Activated CD8-positive, alpha-beta memory T cell treated with anti-CD3 and anti-CD28 coated beads, Interleukin-2, amount 50 U/mL, for 1 hour (primary cell): Measurements from ENCODE around the gene OPCML.

Experiments used
- DNase-seq: peaks from one replicate; pipeline ENCODE4 v3.0.0-alpha.2; 2020; ENCODE audit errors: extremely low read depth

The OPCML gene

DNA sequence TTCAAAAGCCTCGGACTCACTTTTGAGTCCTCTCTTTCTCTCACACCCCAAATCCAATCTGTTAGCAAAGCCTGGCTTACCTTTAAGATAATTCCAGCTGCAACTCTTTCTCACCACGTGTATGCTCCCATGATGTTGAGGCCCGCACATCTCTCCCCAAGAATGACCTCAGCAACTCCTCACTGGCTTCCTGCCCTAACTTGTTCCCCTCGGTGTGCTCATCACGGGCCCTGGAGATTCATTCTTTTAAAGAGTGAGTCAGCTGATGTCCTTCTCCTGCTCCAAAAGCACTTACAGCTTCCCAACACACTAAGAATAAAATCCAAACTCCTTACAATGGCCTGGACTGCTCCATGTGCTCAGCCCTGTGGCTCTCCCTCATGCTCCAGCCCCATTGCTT is 1041.3 kb downstream of the OPCML start:
- DNase-seq = no peak

DNA sequence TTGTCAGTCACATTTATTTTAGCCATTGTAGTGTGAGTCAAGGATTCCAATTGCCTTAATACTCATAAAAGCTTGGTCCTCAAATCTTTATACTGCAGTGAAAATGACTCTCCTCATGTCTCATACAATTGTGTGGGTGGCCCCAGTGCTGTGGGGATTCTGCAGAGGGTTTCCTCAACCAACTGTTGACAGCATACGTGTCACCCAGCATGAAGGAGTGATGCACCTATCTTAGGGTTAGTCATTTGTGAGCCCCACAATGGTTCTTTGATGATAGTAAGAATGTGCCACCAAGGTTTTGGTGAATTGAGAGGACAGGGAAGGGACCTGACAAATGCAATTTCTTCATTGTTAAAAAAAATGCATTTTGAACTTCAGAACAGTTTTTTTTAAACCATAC is 1046.2 kb downstream of the OPCML start:
- no peak for DNase-seq

DNA sequence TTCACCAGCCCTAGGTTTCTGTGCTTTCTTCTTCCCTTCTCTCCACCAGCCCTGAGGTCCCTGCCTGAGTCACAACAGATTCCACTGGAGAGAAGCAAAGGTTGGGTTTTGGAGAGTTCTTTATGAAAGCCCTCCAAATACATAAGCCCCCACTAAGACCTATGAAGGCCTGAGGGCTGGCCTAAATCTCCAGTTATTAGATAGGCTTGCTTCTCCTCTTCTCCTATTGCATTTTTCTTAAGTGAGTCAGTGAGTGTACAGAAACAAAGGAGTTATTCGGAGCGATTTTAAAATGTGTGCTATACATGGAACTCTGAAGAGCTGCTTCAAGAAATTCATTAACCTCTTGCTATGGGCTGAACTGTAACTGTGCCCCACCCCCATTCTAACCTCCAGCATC is 1057.3 kb downstream of the OPCML start:
- no peak for DNase-seq

DNA sequence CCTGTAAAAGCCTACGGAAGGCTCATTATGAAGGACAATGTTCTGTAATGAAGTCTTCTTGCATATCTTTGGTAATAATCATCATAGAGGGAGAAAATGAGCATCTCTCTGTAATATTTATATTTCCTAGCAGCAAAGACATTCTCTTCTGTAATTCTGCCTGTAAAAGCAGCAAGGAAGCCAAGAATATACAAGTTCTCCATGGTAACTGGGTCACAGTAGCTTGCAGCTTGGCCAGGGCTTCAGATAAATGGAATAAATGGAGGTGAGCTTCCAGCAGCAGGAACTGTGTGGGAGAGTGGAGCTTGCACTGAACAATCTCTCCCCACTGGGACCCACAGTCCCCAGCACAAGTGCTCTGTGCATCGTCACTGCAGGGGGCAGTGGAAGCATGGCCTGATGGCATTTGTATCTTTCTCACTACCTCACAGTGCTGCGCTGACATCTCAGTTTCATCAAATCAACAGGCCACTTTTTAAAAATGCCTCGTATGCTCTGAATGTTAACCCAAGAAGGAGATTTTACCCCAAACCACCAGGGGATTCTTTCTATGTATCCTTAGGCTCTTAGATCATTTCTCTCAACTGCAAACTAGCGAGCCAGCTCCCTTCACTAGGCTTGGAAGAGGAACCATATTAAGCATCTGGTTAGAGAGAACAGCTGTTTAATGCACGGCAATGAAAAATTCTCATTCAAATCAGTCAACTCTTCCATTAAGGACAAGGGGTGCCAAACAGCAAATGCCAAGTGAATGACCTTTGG is 1059.7 kb downstream of the OPCML start:
- DNase-seq = no peak

DNA sequence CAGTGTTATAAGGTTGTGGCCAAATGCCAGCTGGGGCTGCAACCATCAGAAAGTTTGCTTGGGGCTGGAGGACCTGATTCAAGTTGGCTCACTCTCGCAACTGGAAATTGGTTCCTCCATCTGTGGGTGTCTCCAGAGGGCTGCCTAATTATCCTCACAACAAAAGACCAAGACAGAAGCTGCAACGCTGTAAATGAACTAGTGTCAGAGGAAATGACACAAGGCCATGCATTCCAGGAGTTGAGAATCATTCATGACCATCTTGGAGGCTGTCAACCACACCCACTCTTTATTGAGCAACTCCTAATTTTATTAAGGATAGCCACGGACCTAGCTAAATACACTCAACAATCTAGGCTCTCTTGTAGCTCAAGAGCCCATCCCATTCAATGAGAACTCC is 1060.8 kb downstream of the OPCML start:
- DNase-seq = no peak

DNA sequence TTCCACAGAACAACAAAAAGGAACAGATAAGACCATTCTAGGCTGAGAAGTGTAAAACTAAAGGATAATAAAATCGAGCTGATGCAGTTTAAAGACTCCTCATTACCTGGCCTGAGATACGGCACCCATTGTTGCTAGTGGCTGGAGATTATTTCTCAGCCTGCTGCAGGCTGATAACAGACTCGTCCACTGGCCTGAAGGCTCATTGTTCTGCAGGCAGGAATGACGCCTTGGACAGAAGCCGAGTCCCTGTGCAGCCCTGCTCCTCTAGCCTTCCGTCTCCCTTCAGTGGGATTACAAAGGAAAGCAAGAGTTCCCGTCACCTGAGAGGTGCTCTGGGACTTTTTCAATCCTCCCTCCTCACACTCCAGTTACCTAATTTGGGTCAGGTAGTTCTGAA is 1065.3 kb downstream of the OPCML start:
- DNase-seq = no peak

DNA sequence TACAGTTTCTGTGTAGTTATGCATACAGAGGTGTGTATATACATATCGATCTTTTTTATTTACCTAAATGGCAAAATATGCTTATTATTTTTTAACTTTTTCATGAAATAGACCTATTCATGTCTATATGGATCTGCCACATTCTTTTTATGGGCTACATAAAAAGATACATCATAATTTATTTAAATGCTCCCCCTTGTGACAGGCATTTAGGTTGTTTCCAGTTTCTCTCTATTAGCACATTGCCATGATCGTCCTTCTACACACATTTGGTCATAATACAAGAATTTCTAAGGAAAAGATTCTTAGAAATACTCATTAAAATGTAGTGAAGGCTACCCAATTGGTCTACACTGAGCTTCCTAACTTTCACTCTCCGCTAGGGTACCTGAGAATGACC is 1067.4 kb downstream of the OPCML start:
- DNase-seq = no peak

DNA sequence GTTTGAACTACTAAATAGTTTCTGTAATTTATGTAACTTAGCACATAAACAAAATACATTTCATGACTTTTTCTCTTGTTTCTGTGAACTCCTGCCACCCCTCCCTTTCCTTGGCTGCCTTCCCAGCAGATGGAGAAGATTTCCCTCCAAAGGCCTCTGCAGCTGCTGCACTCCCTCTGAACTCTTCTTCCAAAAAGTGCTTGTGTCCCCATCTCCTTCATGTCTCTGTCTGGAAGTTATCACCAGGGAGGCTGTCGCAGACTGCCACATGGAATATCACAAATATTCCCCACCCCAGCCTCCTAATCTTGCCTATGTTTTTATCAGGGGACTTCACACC is 1068.3 kb downstream of the OPCML start:
- no peak for DNase-seq

DNA sequence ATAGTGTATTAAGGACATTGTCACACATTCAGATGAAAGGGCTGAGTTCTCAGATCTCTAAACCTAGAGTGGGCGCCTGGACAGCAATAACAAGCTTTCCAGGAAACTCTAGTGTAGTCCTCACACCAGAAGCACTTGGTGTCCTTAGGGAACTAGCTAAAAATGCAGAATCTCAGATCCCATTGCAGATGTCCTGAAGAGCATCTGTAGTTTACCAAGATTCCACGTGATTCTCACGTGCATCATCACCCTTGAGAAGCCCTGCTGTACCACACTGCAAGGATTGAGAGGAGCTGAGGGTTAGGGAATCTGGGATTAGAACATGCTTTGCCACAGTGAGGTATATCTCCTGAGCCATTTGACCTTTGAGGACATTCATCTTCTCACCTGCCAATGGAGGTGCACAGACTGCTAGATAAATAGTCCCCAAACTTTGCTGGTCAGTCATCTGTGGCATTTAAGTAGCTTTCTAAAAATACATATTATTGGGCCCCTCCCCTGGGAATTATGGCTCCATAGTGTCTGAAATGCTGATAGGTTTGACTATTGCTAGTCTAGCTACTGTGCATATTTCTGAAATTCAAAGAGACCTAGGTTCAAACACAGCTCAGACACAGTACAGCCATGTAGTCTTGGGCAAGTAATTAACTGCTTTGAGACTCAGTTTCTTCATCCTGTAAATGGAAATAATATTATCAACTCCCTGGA is 1068.9 kb downstream of the OPCML start:
- no peak for DNase-seq

DNA sequence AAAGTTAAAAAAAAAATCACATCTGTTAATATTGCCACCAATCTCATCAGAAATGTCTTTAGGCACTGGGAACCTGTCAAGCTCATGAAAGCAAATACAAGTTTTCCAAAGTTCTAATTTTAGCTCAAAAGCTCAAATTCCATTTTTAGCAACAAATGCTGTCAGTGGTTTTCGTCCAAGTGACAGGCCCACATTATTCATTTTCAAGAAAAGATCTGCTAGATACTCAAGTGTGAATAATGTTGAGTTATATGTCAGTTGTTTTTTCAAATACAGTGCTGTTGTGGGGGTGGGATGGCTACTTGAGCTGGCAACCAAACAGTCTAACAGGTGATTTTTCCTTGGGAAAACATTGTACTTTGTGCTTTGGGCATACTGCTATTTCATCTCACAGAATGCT is 1072.6 kb downstream of the OPCML start:
- DNase-seq = no peak

DNA sequence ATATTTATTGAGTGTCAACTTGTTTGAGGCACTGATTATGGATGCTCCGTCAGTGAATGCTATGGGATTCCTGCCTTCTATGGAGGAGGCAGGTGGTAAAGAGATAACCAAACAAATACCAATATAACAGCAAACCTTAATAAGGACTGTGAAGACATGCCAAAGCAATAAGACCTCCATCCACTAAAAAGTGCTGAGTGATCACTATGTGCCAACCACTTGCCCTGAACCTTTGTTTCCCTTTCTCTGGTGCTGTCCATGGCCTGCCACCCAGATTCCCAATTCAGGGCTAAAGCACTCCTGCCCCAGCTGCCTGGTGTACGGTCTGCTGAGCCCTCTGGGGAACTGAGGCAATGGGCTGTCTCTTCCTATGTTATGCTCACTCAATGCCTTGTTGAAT is 1074.9 kb downstream of the OPCML start:
- DNase-seq = no peak

DNA sequence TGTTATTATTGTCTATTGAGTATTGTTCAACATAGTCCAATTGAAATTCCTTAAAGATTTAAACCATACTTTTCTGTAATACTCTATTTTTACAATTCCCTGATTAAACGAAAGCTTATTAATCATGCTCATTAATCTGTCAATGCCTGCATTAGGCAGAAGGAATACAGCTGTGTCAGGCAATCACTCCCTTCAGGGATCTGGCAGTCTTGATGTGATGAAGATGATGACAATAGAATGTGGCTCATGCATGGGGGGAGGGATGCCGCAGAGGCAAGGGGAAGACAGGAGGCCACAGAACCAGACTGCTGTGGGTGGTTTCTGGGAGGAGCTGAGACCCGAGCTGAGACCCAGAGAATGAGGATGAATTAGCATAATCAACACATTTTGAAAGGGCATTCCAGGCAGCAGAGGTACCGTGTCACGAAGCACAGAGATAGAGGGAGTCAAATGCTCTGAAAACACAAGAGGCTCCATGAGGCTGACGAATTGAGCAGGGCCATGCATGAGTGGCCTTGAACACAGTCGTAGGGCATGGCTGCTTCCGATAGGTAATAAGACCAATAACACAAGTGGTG is 1075.5 kb downstream of the OPCML start:
- DNase-seq = no peak

DNA sequence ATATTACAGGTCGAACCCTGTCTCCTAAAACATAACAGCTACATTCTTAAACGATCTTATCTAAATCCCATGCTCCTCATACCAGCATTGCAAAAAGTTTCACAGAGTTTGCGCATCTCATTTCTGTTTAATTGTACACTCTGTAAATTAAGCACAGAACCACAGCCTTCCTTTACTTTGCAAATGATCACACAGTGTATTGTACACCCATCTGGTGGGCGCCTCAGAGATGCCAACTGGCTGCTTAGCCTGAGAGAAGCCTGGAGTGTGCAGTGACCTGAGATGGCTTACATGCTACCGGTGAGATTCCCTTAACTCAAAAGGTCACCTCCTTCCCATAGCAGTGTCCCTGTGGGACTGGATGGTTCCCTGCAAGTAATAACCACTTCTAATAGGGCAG is 1077.3 kb downstream of the OPCML start:
- DNase-seq = no peak

DNA sequence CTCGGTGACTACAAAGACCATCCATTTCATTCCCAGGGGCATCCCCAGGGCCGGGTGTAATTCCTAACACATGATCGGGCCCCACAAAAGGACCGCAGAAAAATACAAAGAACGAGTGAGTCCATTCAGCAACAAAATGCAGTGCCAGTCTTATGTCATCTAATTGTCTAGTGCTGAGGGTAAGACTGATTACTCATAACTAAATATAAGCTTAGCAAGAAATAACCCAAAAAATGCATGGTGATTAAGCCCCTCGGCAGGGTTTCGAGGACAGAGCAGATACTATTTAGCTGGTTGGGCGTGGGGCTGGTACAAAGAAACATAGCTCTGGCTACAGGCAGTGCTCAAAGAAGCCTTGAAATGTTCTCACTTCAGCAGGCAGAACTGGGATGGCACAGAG is 1078.9 kb downstream of the OPCML start:
- no peak for DNase-seq

DNA sequence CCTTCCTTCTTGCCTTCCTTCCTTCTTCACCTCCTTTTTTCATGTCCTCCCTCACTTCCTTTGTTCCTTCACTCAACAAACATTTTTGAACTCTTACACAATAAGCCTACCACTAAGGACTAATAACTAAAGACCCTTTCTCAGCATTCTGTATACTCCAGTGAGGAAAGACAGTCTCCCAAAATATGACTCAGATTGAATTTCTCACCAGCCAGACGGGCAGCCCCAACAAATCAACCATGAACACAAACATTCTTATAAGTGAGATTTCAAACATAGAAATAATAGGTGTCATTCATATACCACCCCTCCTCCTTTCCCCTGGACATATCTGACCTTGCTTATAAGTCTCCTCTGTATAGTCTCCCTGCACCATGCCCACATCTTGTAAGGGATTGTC is 1079.7 kb downstream of the OPCML start:
- no peak for DNase-seq

DNA sequence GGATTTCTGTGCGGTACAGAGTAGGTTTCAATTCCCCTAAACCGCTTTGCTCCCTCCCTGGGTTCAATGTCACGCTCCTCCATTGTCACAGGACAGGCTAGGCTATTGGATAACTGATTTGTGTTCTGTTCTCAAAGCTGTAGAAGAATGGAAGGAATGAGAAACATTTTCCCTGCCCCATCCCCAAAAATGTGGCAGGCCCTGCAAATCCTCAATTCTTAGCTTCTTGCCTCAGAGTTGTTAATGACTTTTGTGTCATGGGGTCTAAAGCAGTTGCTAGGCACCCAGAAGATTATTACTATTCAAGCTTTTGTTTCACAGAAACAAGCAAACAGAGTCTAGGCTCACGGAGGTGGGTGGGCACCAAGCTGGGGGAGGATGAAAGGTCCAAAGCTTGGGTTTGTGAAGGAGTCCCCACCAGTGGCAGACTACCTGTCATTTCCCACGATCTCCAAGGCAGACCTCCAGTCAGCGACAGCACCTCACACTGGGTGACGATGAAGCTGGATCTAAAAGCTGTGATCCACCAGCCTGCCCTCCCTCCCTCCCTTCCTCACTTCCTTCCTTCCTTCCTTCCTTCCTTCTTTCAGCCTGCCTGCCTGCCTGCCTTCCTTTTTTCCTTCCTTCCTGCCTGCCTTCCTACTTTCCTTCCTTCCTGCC is 1080.2 kb downstream of the OPCML start:
- no peak for DNase-seq

DNA sequence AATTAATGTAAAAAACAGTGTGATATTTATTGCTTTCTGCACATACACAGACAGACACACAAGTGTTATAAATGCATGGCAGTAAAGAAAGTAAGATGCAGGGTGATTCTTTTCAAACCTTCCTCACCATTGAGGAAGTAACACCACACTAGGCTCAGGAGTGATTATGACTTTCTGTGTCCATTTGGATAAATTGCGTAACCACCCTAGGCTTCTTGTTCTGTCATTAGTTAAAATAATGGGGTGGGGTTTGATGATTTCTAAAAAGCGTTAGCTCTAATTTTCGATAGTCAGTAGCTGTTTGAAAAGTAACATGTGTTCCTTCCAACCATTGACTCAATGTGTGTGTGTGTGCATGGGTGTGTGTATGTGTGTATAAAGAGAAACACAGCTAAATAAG is 1081.7 kb downstream of the OPCML start:
- DNase-seq = no peak

DNA sequence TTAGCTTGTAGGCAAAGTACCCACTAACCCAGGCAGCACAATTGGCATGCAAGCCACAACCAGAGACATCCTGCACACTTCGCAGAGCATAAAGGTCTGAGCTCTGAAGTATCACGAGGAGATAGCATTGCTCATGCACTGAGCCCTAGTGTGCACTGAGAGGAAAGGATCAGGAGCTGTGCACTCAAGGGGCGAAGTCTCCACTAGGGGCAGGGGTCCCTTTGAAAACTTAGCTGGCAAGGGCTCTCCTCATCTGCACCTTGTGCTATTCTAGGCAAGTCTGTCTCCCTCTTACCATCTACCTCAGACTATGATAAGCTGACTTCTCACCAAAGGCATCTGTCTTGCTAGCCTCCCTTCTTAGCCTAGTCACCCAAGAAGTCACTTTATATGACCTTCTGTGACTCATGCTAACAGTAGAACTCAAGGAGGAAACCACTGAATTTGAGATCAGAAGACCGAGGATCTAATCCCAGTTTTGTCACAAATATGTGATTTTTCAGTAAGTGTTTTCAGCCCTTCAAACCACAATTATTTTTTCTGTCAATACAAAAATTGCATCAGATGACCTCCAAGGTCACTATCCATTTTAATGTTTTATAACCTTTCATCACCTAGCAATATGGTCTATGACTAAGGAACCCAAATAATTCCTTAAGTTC is 1083.8 kb downstream of the OPCML start:
- no peak for DNase-seq

DNA sequence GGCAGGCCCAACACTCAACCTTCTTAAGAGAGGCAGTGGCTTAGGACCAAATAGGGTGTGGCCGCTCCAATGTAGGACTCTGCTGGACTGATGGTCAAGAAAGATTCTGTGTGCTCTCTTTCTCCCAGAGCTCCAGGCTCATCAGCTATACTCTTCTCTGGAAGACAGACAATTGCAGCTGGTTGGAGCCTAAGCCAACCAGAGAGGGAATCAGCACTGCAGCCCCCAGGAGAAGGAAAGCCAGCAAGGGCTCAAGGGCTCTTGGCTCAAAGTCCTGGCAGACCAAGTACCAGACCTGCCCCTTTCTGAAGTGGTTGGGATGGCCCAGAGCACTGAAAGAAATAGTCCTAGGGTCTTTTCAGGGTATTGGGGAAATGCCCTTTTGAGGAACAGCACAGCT is 1084.5 kb downstream of the OPCML start:
- DNase-seq = no peak

DNA sequence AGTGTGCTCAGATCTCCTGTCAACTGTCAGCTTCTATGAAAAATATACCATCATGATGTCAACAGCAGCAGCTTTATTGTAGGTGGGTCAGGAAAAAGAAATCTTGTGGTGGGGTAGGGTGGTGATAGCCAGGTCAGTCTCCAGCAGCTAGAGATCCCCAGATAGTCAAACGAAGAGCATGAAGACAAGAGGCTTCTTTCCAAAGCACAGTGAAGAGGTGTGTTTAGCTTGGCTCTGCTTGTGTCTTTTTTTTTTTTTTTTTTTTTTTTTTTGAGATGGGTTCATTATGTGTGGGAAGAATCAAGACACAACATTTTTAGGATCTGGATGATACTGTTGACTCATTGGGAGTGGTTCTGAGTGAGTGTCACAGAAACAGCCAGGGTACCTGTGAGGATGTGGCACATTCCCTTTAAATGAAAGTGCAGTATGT is 1086.4 kb downstream of the OPCML start:
- no peak for DNase-seq

DNA sequence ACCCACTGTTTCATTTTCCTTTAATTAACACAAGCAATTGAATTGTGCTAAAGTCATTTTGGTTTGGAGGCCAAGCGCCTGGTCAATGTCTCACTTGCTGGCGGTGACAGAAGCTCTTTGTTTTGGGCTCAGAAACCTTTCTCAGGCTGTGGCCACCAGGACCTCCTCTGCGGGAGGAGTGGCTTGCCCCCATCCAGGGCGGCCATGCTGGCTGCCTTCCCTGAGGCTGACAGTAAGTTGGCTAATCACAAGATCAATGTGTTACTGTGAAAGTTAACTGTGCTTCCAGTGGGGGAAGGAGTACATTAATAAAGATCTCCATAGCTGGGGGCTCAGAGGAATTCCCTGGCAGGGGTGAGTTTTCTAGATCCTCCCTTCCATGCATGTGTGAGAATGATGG is 1087.4 kb downstream of the OPCML start:
- no peak for DNase-seq

DNA sequence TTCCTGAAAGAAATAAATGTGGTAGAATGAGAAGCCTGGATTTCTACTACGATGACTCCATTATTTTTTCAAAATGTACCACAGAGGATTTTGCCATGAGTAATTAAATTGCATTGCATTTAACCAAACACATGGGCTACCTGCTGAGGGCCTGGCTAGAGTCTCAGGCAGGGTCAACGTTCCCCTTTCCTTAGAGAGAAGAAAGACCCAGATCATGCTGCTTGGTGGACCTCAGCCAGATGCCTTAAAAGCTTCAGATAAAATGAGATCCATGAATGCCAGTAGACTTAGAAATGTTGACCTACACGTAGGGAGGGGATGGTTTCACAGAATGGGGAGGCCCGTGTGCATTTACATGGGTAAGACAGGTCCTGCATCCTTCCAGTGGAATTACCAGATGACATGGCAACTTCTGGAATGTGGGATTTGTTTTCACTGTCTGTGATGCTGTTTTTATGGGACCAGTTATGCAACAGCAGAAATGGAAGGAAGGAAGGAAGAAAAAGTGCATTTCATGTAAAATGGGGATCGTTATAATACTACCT is 1092.5 kb downstream of the OPCML start:
- DNase-seq = no peak
